Keratinocyte (primary cell): ENCODE measurements around the gene ARFRP1. TPM values are rescaled to one million over a fixed set of nuclear protein-coding genes. Genes with fewer than 3 reads are reported as not detected.

Experiments
- DNase-seq: peaks from one replicate; pipeline ENCODE4 v3.0.0-alpha.2; 2011; ENCODE audit warnings: low read depth, missing footprints, low spot score
- FAIRE-seq: peaks from 2 replicates; lab custom pipeline; 2011; peaks lifted over from hg19 to GRCh38; lab: Jason Lieb, UNC
- H2AFZ ChIP-seq: 2 replicates; pipeline ENCODE4 v1.6.0; 2012; ENCODE audit warnings: low read length, control low read depth, inconsistent platforms; ENCODE audit not compliant: control insufficient read depth
- H3K27ac ChIP-seq: 2 replicates; pipeline ENCODE4 v1.5.1; 2011; ENCODE audit warnings: low read length; ENCODE audit not compliant: control insufficient read depth, insufficient read depth
- H3K27me3 ChIP-seq: 3 replicates; pipeline ENCODE4 v1.6.0; 2011; ENCODE audit warnings: low read length; ENCODE audit not compliant: control insufficient read depth, insufficient read depth; ENCODE audit errors: extremely low read depth
- H3K36me3 ChIP-seq, 2 experiments: 2 replicates in 1 of 2; 3 replicates in 1 of 2; pipeline ENCODE4 v1.5.1; 2011; ENCODE audit warnings: low read length in 2 of 2, mild to moderate bottlenecking in 1 of 2; ENCODE audit not compliant: control insufficient read depth in 2 of 2, insufficient read depth in 2 of 2; ENCODE audit errors: extremely low read depth in 1 of 2
- H3K4me1 ChIP-seq: 3 replicates; pipeline ENCODE4 v1.5.1; 2011; ENCODE audit warnings: low read length; ENCODE audit not compliant: control insufficient read depth, insufficient read depth; ENCODE audit errors: extremely low read depth
- H3K4me2 ChIP-seq: 3 replicates; pipeline ENCODE4 v1.6.0; 2011; ENCODE audit warnings: low read depth, low read length; ENCODE audit not compliant: control insufficient read depth, insufficient read depth; ENCODE audit errors: extremely low read depth
- H3K4me3 ChIP-seq, 3 experiments: fragments of 200-600 bp in 1 of 3; sonication (generic) in 1 of 3; 2 replicates in 2 of 3; 3 replicates in 1 of 3; pipeline ENCODE4 v1.5.1; 2011 to 2016; ENCODE audit warnings: low read length in 3 of 3, mild to moderate bottlenecking in 3 of 3, control low read depth in 2 of 3, inconsistent platforms in 1 of 3, low read depth in 1 of 3, mixed read lengths in 1 of 3, mixed run types in 1 of 3, moderate library complexity in 1 of 3; ENCODE audit not compliant: control insufficient read depth in 2 of 3, insufficient read depth in 2 of 3; ENCODE audit errors: extremely low read depth in 1 of 3
- H3K79me2 ChIP-seq: 2 replicates; pipeline ENCODE4 v1.6.0; 2012; ENCODE audit warnings: low read length; ENCODE audit not compliant: control insufficient read depth, insufficient read depth
- H3K9ac ChIP-seq: 3 replicates; pipeline ENCODE4 v1.6.0; 2011; ENCODE audit warnings: low read length; ENCODE audit not compliant: control insufficient read depth, insufficient read depth; ENCODE audit errors: extremely low read depth
- H3K9me1 ChIP-seq: 3 replicates; pipeline ENCODE4 v1.6.0; 2011; ENCODE audit warnings: low read length; ENCODE audit not compliant: control insufficient read depth, insufficient read depth; ENCODE audit errors: extremely low read depth
- H3K9me3 ChIP-seq: 2 replicates; pipeline ENCODE4 v1.5.1; 2012; ENCODE audit warnings: low read depth, low read length; ENCODE audit not compliant: control insufficient read depth
- H4K20me1 ChIP-seq: 3 replicates; pipeline ENCODE4 v1.6.0; 2011; ENCODE audit warnings: low read length; ENCODE audit not compliant: control insufficient read depth, insufficient read depth; ENCODE audit errors: extremely low read depth
- EZH2 ChIP-seq: IDR thresholded peaks from one replicate; pipeline ENCODE4 v1.6.1; 2012; ENCODE audit warnings: inconsistent platforms, mild to moderate bottlenecking, low read length, moderate library complexity
- dilution Hi-C: fragments of 300-500 bp; cut with MboI; formaldehyde crosslinking; loops from one replicate; pipeline ENCODE4 v1.7.0; 2020; ENCODE audit warnings: low sequenced_read_pairs; ENCODE audit not compliant: extremely low pct_ligation_motif_present
- polyA plus RNA-seq, 5 experiments: library from polyadenylated mRNA; depleted of rRNA in 3 of 5; stranded (reverse) in 3 of 5; stranded (forward) in 1 of 5; unstranded in 1 of 5; fragments of >200 nt; gene quantifications; 1 replicate in 1 of 5; 2 replicates in 3 of 5; 3 replicates in 1 of 5; pipeline versions ENCODE4 v1.2.1 to v1.2.3, GENCODE V29; 2011 to 2012; ENCODE audit warnings: missing spikeins in 2 of 5, low read depth in 1 of 5, low replicate concordance in 1 of 5
- TF ChIP-seq, protein P1 (sequence below), 3 experiments: IDR thresholded peaks in 1 of 3; conservative IDR thresholded peaks in 1 of 3; optimal IDR thresholded peaks in 1 of 3; 2 replicates in 2 of 3; 3 replicates in 1 of 3; pipeline versions ENCODE3 to v1.5.1; 2011; ENCODE audit warnings: low read length in 3 of 3, mild to moderate bottlenecking in 3 of 3, moderate library complexity in 2 of 3, control low read depth in 1 of 3, inconsistent platforms in 1 of 3; ENCODE audit not compliant: insufficient read depth in 2 of 3; ENCODE audit errors: extremely low read depth in 1 of 3

The ARFRP1 gene
- polyA plus RNA-seq, 1 donor (not counting 4 experiments of a cell fraction or from before 2014, with no cell fraction given), result 30.4 TPM

DNA sequence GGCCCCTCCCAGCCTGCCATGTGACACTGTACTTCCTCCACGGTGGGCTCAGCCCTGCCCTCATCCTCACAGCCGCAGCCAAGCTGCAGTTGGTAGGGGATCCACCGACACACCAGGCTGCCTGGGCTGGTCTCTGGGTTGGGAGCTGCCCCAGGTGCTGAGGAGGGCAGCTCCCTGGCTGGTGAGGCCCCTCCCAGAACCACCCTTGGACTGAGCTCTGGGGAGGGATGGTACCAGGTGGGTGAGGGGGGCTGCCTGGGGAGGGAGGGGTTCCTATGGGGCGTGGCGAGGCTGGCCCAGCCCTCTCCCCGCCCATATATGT, 11.5 kb downstream of the ARFRP1 start:
- H3K9ac ChIP-seq, result peak overlapping the region; percentile 72
- H3K9me1 ChIP-seq, result no peaks in the 10 kb centered on the region
- H3K4me3 ChIP-seq, result peak overlapping the region; percentile 55 to 92 (median 79)
- H3K4me1 ChIP-seq, result peaks cover 53% of the 10 kb centered on the region
- no peaks in the 10 kb centered on the region for H3K27me3 ChIP-seq
- peak overlapping the region; percentile 56 for H3K27ac ChIP-seq
- FAIRE-seq, result peak; percentile 79
- peak overlapping the region; percentile 56 for H3K4me2 ChIP-seq
- dilution Hi-C loops, result no loop called here
- TF ChIP-seq, protein P1, sequence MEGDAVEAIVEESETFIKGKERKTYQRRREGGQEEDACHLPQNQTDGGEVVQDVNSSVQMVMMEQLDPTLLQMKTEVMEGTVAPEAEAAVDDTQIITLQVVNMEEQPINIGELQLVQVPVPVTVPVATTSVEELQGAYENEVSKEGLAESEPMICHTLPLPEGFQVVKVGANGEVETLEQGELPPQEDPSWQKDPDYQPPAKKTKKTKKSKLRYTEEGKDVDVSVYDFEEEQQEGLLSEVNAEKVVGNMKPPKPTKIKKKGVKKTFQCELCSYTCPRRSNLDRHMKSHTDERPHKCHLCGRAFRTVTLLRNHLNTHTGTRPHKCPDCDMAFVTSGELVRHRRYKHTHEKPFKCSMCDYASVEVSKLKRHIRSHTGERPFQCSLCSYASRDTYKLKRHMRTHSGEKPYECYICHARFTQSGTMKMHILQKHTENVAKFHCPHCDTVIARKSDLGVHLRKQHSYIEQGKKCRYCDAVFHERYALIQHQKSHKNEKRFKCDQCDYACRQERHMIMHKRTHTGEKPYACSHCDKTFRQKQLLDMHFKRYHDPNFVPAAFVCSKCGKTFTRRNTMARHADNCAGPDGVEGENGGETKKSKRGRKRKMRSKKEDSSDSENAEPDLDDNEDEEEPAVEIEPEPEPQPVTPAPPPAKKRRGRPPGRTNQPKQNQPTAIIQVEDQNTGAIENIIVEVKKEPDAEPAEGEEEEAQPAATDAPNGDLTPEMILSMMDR (optimal IDR thresholded peaks at IDR 0.05 in 1 of 3, IDR thresholded peaks at IDR 0.05 in 1 of 3, conservative IDR thresholded peaks at IDR 0.05 in 1 of 3; ENCODE audit: extremely low read depth in 1 of 3, insufficient read depth in 2 of 3, low read length in 3 of 3), result no peak
- no peak for TF ChIP-seq EZH2
- no peak overlapping the region for H2AFZ ChIP-seq
- no peaks in the 10 kb centered on the region for H4K20me1 ChIP-seq
- H3K79me2 ChIP-seq, result peaks cover 16% of the 10 kb centered on the region
- H3K9me3 ChIP-seq, result no peaks in the 10 kb centered on the region
- DNase-seq, result peak; percentile 77
- peaks cover 1 to 8% of the 10 kb centered on the region in 2 experiments for H3K36me3 ChIP-seq

DNA sequence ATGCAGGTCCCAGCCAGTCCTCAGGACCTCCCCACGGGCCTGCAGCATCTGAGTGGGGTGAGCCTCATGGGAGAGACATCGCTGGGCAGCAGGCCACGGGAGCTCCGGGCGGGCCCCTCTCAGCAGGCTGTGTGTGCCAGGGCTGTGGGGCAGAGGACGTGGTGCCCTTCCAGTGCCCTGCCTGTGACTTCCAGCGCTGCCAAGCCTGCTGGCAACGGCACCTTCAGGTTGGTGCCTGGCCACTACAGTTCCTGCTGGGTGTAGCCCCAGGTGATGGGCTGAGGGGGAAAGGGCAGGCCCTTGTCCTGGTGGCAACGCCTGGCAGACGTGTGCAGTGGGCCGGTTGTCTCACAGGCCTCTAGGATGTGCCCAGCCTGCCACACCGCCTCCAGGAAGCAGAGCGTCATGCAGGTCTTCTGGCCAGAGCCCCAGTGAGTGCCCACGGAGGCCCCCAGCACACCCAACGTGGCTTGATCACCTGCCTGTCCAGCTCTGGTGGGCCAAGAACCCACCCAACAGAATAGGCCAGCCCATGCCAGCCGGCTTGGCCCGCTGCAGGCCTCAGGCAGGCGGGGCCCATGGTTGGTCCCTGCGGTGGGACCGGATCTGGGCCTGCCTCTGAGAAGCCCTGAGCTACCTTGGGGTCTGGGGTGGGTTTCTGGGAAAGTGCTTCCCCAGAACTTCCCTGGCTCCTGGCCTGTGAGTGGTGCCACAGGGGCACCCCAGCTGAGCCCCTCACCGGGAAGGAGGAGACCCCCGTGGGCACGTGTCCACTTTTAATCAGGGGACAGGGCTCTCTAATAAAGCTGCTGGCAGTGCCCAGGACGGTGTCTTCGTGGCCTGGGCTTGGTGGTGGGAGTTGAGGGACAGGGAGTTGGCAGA, 12.1 kb downstream of the ARFRP1 start:
- H3K9me3 ChIP-seq, result no peaks in the 10 kb centered on the region
- peaks cover 16% of the 10 kb centered on the region for H3K79me2 ChIP-seq
- H3K4me1 ChIP-seq, result peaks cover 57% of the 10 kb centered on the region
- H3K9ac ChIP-seq, result peak overlapping the region; percentile 44
- H3K27ac ChIP-seq, result peak overlapping the region; percentile 56
- DNase-seq, result no peak
- H3K9me1 ChIP-seq, result no peaks in the 10 kb centered on the region
- H3K4me2 ChIP-seq, result peak overlapping the region; percentile 56
- TF ChIP-seq, protein P1 (optimal IDR thresholded peaks at IDR 0.05 in 1 of 3, IDR thresholded peaks at IDR 0.05 in 1 of 3, conservative IDR thresholded peaks at IDR 0.05 in 1 of 3; ENCODE audit: extremely low read depth in 1 of 3, insufficient read depth in 2 of 3, low read length in 3 of 3), result no peak
- no peak for TF ChIP-seq EZH2
- H3K36me3 ChIP-seq, result peaks cover 1 to 8% of the 10 kb centered on the region in 2 experiments
- no peak for FAIRE-seq
- H4K20me1 ChIP-seq, result no peaks in the 10 kb centered on the region
- no peaks in the 10 kb centered on the region for H3K27me3 ChIP-seq
- dilution Hi-C loops, result no loop called here
- peak overlapping the region in 1 of 3 experiments; percentile 43 for H3K4me3 ChIP-seq
- no peak overlapping the region for H2AFZ ChIP-seq
